Renal cortex interstitium (tissue), 15 donors: ENCODE measurements around the gene POLR1G. TPM values are rescaled to one million over a fixed set of nuclear protein-coding genes. Genes with fewer than 3 reads are reported as not detected.

Experiments
- DNase-seq, 11 donors: peaks; one replicate each; pipeline ENCODE4 v3.0.0-alpha.2; 2013; ENCODE audit warnings: low read depth in 9 of 11, low spot score in 4 of 11; ENCODE audit errors: extremely low read depth in 1 of 11
- long read RNA-seq, 16 experiments: transcript quantifications; one replicate each; lab custom pipeline, GENCODE V29; 2026
- polyA plus RNA-seq, 3 donors: library from polyadenylated mRNA; unstranded; fragments of 120-200 nt; gene quantifications; one replicate each; pipeline ENCODE4 v1.2.1, GENCODE V29; 2013; ENCODE audit not compliant: insufficient read length in 3 of 3

Gene POLR1G
- 1 to 10 TPM; 3.3 to 4.5 (median 4.3) TPM for polyA plus RNA-seq
- long read RNA-seq, donor 1, partial matches to known transcripts = 44 of 58 reads
- long read RNA-seq, donor 1, other reads (novel, unspliced or antisense) = 9 of 58 reads
- long read RNA-seq, donor 2, partial matches to known transcripts = 0 of 4 reads
- long read RNA-seq, donor 2, other reads (novel, unspliced or antisense) = 0 of 4 reads
- long read RNA-seq, donor 3, transcript CD3EAP-201 (3 exons, 3,286 nt) = major isoform, 7 of 7 reads
- long read RNA-seq, donor 3, partial matches to known transcripts = 0 of 7 reads
- long read RNA-seq, donor 3, other reads (novel, unspliced or antisense) = 0 of 7 reads
- long read RNA-seq, donor 4, partial matches to known transcripts = 0 of 1 reads
- long read RNA-seq, donor 4, other reads (novel, unspliced or antisense) = 0 of 1 reads
- long read RNA-seq, donor 5, partial matches to known transcripts = 66 of 124 reads
- long read RNA-seq, donor 5, other reads (novel, unspliced or antisense) = 55 of 124 reads
- long read RNA-seq, donor 6, partial matches to known transcripts = 0 of 3 reads
- long read RNA-seq, donor 6, other reads (novel, unspliced or antisense) = 0 of 3 reads
- long read RNA-seq, donor 7, partial matches to known transcripts = 0 of 2 reads
- long read RNA-seq, donor 7, other reads (novel, unspliced or antisense) = 0 of 2 reads
- long read RNA-seq, donor 8, transcript CD3EAP-201 (3 exons, 3,286 nt) = major isoform, 7 of 8 reads
- long read RNA-seq, donor 8, partial matches to known transcripts = 0 of 8 reads
- long read RNA-seq, donor 8, other reads (novel, unspliced or antisense) = 0 of 8 reads
- long read RNA-seq, donor 9, partial matches to known transcripts = 15 of 49 reads
- long read RNA-seq, donor 9, other reads (novel, unspliced or antisense) = 28 of 49 reads
- long read RNA-seq, donor 10, partial matches to known transcripts = 0 of 4 reads
- long read RNA-seq, donor 10, other reads (novel, unspliced or antisense) = 0 of 4 reads
- long read RNA-seq, donor 11, partial matches to known transcripts = 0 of 5 reads
- long read RNA-seq, donor 11, other reads (novel, unspliced or antisense) = 0 of 5 reads
- long read RNA-seq, donor 12, partial matches to known transcripts = 0 of 1 reads
- long read RNA-seq, donor 12, other reads (novel, unspliced or antisense) = 0 of 1 reads
- long read RNA-seq, donor 13, transcript CD3EAP-201 (3 exons, 3,286 nt) = major isoform, 6 of 7 reads
- long read RNA-seq, donor 13, partial matches to known transcripts = 0 of 7 reads
- long read RNA-seq, donor 13, other reads (novel, unspliced or antisense) = 0 of 7 reads
- long read RNA-seq, donor 14, partial matches to known transcripts = 0 of 1 reads
- long read RNA-seq, donor 14, other reads (novel, unspliced or antisense) = 0 of 1 reads
- long read RNA-seq, donor 15, partial matches to known transcripts = 0 of 1 reads
- long read RNA-seq, donor 15, other reads (novel, unspliced or antisense) = 0 of 1 reads
- long read RNA-seq, donor 16, partial matches to known transcripts = 14 of 19 reads
- long read RNA-seq, donor 16, other reads (novel, unspliced or antisense) = 0 of 19 reads

GRCh38 chr19:45406226-45407090, at the start of gene POLR1G:
POLR1G (plus strand) TSS chr19:45406644; CDS start chr19:45406697, 53 bp downstream.
- peak in 7 of 11 donors; percentile 64 to 92 (median 72) for DNase-seq

DNA sequence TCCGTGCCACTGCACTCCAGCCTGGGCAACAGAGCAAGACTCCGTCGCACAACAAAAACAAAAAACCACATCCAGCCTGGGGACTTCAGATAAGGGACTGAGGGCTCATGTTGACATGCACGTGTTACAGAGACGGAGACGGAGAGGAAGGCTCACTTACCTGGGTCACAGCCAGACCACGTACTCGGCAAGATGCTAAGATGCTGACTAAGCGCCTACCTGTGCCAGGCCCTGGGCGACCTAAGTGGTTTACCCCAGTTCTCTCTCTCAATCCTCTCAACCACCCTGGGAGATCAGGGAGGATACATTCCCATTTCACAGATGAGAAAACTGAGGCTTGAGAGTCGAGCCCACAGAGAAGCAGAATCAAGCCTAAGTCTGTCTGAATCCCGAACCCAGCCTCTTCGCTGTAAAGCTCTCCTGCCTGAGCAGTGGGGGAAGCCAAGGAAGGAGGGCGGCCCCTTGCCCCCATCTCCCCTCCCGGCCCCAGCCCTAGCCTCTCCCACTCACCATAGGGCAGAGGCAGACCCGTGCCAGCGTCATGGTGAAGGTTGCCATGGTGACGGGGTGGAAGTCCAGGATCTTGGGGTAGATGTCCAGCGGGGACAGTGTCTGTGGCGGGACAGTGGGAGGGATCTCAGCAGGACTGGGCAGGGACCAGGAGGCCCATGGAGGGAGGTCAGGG, 49.5 kb upstream of the POLR1G start:
- no peak for DNase-seq

GRCh38 chr19:45357445-45357783, 49.0 kb upstream of the POLR1G start:
- DNase-seq = no peak

GRCh38 chr19:45358213-45358792, 48.1 kb upstream of the POLR1G start:
- no peak for DNase-seq

DNA sequence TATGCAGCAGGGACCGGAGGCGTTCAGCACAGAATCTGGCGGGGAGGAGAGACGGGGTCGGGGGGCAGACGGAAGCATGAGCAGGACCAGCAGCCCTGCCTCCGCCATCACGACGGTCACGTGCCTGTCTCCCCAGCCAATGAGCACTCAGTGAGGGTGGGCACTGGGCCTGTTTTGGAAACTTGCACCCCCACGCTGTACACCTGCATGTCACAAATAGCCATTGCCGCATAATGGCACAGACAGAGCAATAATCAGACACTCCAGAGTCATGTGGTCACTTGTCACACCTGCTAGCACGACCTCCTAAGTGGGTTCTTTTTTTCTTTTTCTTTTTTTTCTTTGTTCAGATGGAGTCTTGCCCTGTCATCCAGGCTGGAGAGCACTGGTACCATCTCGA, 44.8 kb upstream of the POLR1G start:
- no peak for DNase-seq

DNA sequence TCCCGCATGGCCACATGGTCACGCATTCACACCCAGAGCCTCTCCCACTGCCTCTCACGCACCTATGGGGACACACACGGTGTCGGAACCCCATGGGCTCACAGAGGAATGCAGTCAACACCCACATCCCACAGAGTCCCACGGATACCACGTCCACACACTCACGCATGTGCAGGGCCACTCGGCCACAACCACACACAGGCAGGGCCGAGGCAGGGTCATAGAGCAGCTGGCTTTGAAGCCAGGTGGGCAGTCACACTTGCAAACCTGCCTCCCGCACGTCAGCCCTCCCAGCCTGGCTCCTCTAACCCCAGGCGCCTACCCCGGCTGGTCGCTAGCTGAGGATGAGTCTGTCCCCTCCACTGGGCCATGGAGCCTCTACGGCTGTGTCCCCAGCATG, 44.2 kb upstream of the POLR1G start:
- DNase-seq = no peak

DNA sequence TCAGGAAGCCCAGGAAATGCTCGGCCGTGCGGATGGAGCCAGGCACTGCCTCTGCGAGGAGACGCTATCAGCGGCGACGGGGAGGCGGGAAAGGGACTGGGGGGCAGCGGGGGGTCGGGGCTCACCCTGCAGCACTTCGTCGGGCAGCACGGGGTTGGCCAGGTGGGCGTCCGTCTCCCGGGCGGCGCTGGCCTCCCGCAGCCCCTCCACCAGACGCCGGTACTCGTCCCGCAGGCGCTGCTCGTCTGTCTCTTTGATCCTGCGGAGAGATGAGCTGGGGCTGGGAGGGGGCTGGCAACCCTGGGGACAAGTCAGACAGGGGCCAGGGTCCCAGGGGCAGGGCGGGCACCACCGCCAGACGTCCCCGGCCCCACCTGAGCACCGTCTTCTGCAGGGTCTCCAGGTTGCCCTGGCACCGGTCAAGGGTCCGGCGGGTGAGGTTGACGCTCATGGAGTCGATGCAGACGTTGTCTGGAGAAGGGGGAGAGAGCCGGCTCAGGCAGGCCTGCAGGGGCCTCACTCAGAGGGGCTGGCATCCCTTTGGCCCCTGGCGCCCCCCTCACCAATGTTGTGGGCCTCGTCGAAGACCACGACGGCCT, 42.5 kb upstream of the POLR1G start:
- DNase-seq = no peak

DNA sequence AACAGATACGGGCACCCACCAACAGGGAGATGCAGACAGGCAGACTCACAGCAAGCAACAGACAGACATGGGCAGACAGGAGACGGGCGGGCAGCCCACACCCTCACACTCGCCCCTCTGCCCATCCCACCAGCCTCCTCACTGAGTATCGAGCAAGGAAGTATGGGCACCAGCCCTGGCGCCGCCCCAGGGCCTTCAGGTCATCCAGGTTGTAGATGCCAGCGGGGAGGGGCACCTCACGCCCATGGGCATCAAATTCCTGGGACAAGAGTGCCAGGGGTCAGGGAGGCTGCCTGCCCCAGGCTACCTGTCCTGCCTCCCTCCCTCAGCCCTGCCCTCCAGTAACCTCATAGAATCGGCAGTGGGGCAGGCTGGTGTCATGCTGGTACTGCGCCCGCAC, 41.7 kb upstream of the POLR1G start:
- DNase-seq = no peak

- no peak for DNase-seq
These were observed 38.3 kb upstream of the POLR1G start for GRCh38 chr19:45368127-45368526.

- no peak for DNase-seq
These were observed 37.6 kb upstream of the POLR1G start for GRCh38 chr19:45368737-45369340.

GRCh38 chr19:45370410-45371204, 35.8 kb upstream of the POLR1G start, which contains the start of gene ERCC2:
ERCC2 (minus strand) TSS chr19:45370573; CDS start chr19:45370540, 33 bp downstream.
- DNase-seq = peak; percentile 97 to 100 (median 99)

GRCh38 chr19:45376045-45376724, 30.3 kb upstream of the POLR1G start:
- DNase-seq = peak in 7 of 11 donors; percentile 30 to 74 (median 58)

- no peak for DNase-seq
These were observed 26.3 kb upstream of the POLR1G start for GRCh38 chr19:45380107-45380506.

DNA sequence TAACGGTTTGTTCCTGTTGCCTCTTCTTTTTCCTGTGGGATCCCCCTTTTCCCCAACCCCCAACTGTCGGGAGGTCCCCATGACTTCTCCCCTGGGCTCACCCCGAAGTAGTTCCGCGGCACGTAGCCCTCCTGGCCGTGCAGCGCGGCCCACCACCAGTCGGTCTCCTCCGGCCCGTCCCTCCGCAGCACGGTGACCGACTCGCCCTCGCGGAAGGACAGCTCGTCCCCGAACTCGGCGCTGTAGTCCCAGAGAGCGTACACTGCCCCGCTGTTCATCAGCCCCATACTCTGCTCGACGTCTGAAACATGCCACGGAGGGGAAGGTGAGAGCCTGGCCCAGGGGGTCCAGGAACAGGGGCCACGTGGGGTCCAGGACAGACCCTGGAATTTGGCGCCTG, 24.0 kb upstream of the POLR1G start:
- no peak for DNase-seq
